Fibroblast of lung (primary cell): ENCODE measurements around the gene RFX2. TPM values are rescaled to one million over a fixed set of nuclear protein-coding genes. Genes with fewer than 3 reads are reported as not detected.

Experiments
- DNase-seq, 2 donors: peaks; one replicate each; pipeline versions ENCODE4 v3.0.0 to v3.0.0-alpha.2; 2010; ENCODE audit warnings: low read depth in 2 of 2
- H2AFZ ChIP-seq: 2 replicates; pipeline ENCODE4 v1.5.1; 2012; ENCODE audit warnings: low read length, control low read depth, inconsistent platforms
- H3K27ac ChIP-seq: 2 replicates; pipeline ENCODE4 v1.5.1; 2011; ENCODE audit warnings: low read length, control low read depth; ENCODE audit not compliant: insufficient read depth
- H3K27me3 ChIP-seq: 2 replicates; pipeline ENCODE4 v1.5.1; 2011; ENCODE audit warnings: mild to moderate bottlenecking, low read length; ENCODE audit not compliant: control insufficient read depth, insufficient read depth
- H3K36me3 ChIP-seq: 2 replicates; pipeline ENCODE4 v1.5.1; 2011; ENCODE audit warnings: low read length; ENCODE audit not compliant: control insufficient read depth, insufficient read depth
- H3K4me1 ChIP-seq: 2 replicates; pipeline ENCODE4 v1.5.1; 2011; ENCODE audit warnings: low read length; ENCODE audit not compliant: control insufficient read depth, insufficient read depth; ENCODE audit errors: extremely low read depth
- H3K4me2 ChIP-seq: 2 replicates; pipeline ENCODE4 v1.5.1; 2011; ENCODE audit warnings: low read length, control low read depth; ENCODE audit not compliant: insufficient read depth; ENCODE audit errors: extremely low read depth
- H3K4me3 ChIP-seq, 4 experiments: fragments of 200-600 bp in 1 of 4; sonication (generic) in 1 of 4; replicated peaks in 1 of 4; 2 replicates each; pipeline ENCODE4 v1.5.1; 2011 to 2016; ENCODE audit warnings: low read length in 4 of 4, low read depth in 3 of 4, mild to moderate bottlenecking in 3 of 4, control low read depth in 2 of 4, inconsistent platforms in 1 of 4, mixed read lengths in 1 of 4; ENCODE audit not compliant: insufficient read depth in 1 of 4; ENCODE audit errors: control extremely low read depth in 1 of 4
- H3K79me2 ChIP-seq: 2 replicates; pipeline ENCODE4 v1.5.1; 2012; ENCODE audit warnings: mild to moderate bottlenecking, low read length, inconsistent platforms; ENCODE audit not compliant: control insufficient read depth, insufficient read depth
- H3K9ac ChIP-seq: 2 replicates; pipeline ENCODE4 v1.5.1; 2011; ENCODE audit warnings: mild to moderate bottlenecking, low read length, control low read depth; ENCODE audit not compliant: insufficient read depth
- H3K9me3 ChIP-seq: 2 replicates; pipeline ENCODE4 v1.5.1; 2012; ENCODE audit warnings: low read depth, low read length; ENCODE audit not compliant: control insufficient read depth, insufficient read depth
- H4K20me1 ChIP-seq: 2 replicates; pipeline ENCODE4 v1.5.1; 2011; ENCODE audit warnings: low read length; ENCODE audit not compliant: control insufficient read depth, insufficient read depth; ENCODE audit errors: extremely low read depth
- CTCF ChIP-seq, 2 donors: IDR thresholded peaks in 1 of 2; conservative IDR thresholded peaks in 1 of 2; 1 replicate in 1 of 2; 2 replicates in 1 of 2; pipeline ENCODE4 v1.5.1; 2011 to 2012; ENCODE audit warnings: low read length in 2 of 2, control low read depth in 1 of 2, inconsistent platforms in 1 of 2, low read depth in 1 of 2, mild to moderate bottlenecking in 1 of 2
- EZH2 ChIP-seq: IDR thresholded peaks from 2 replicates; pipeline ENCODE4 v1.5.1; 2012; ENCODE audit warnings: low read length, control low read depth, mild to moderate bottlenecking; ENCODE audit errors: missing control alignments
- polyA plus RNA-seq, 2 donors: library from polyadenylated mRNA; depleted of rRNA in 1 of 2; stranded (reverse) in 1 of 2; unstranded in 1 of 2; fragments of >200 nt; gene quantifications; 2 replicates each; pipeline ENCODE4 v1.2.1, GENCODE V29; 2011 to 2012; ENCODE audit warnings: missing spikeins in 1 of 2
- total RNA-seq: library from RNA; depleted of rRNA; stranded (reverse); fragments of >200 nt; gene quantifications from 2 replicates; pipeline ENCODE4 v1.2.1, GENCODE V29; 2014

RFX2 gene
- total and polyA plus RNA-seq, 2 donors (not counting 1 experiment from before 2014, with no cell fraction given): 2.5 to 9.6 TPM

GRCh38 chr19:6118043-6118442 lies 7.7 kb upstream of the RFX2 start:
- no peaks in the 10 kb centered on the region for H3K79me2 ChIP-seq

DNA sequence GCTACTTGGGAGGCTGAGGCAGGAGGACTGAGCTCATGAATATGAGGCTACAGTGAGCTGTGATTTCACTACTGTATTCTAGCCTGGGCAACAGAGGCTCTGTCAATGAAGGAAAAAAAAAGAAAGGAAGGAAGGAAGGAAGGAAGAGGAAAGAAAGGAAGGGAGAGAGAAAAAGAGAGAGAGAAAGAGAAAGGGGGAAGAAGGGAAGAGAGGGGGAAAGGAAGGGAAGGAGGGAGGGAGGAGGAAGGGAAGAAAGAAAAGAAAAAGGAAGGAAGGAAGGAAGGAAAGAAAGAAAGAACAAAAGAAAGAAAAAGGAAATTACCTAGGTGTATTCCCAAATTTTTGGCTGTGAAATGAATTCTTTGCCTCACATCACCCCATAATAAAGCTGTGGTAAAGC lies 7.2 kb upstream of the RFX2 start:
- no peaks in the 10 kb centered on the region for H3K79me2 ChIP-seq
- no peaks in the 10 kb centered on the region for H4K20me1 ChIP-seq
- no peak for TF ChIP-seq EZH2
- TF ChIP-seq CTCF (conservative IDR thresholded peaks at IDR 0.05 in 1 of 2, IDR thresholded peaks at IDR 0.05 in 1 of 2; ENCODE audit: low read depth in 1 of 2, low read length in 2 of 2): no peak
- no peaks in the 10 kb centered on the region for H3K36me3 ChIP-seq
- no peak overlapping the region for H3K4me2 ChIP-seq
- H3K9me3 ChIP-seq: no peaks in the 10 kb centered on the region
- no peak for DNase-seq
- no peak overlapping the region for H3K27ac ChIP-seq
- H3K27me3 ChIP-seq: no peaks in the 10 kb centered on the region
- H2AFZ ChIP-seq: no peak overlapping the region
- H3K4me3 ChIP-seq: no peak overlapping the region
- H3K4me1 ChIP-seq: no peaks in the 10 kb centered on the region
- no peak overlapping the region for H3K9ac ChIP-seq

More at GRCh38 chr19:6118043-6118442, 7.7 kb upstream of the RFX2 start:
- no peak for TF ChIP-seq CTCF (conservative IDR thresholded peaks at IDR 0.05 in 1 of 2, IDR thresholded peaks at IDR 0.05 in 1 of 2; ENCODE audit: low read depth in 1 of 2, low read length in 2 of 2)
- TF ChIP-seq EZH2: no peak
- no peaks in the 10 kb centered on the region for H3K9me3 ChIP-seq
- DNase-seq: no peak
- no peak overlapping the region for H3K9ac ChIP-seq
- no peak overlapping the region for H3K4me2 ChIP-seq
- no peak overlapping the region for H3K4me3 ChIP-seq
- H3K4me1 ChIP-seq: no peaks in the 10 kb centered on the region
- H3K27me3 ChIP-seq: no peaks in the 10 kb centered on the region
- no peak overlapping the region for H2AFZ ChIP-seq
- H3K27ac ChIP-seq: no peak overlapping the region
- H4K20me1 ChIP-seq: no peaks in the 10 kb centered on the region
- H3K36me3 ChIP-seq: no peaks in the 10 kb centered on the region

- H3K9me3 ChIP-seq: no peaks in the 10 kb centered on the region
- no peaks in the 10 kb centered on the region for H4K20me1 ChIP-seq
- H3K4me3 ChIP-seq: no peak overlapping the region
- H2AFZ ChIP-seq: no peak overlapping the region
- H3K4me1 ChIP-seq: no peaks in the 10 kb centered on the region
- H3K27ac ChIP-seq: no peak overlapping the region
- H3K36me3 ChIP-seq: no peaks in the 10 kb centered on the region
- H3K27me3 ChIP-seq: no peaks in the 10 kb centered on the region
- no peak overlapping the region for H3K9ac ChIP-seq
- TF ChIP-seq CTCF (conservative IDR thresholded peaks at IDR 0.05 in 1 of 2, IDR thresholded peaks at IDR 0.05 in 1 of 2; ENCODE audit: low read depth in 1 of 2, low read length in 2 of 2): no peak
- TF ChIP-seq EZH2: no peak
- H3K4me2 ChIP-seq: no peak overlapping the region
- DNase-seq: no peak
- H3K79me2 ChIP-seq: no peaks in the 10 kb centered on the region
Observed at GRCh38 chr19:6116749-6117430, 6.6 kb upstream of the RFX2 start.
